OCI-LY7 (cell line): ENCODE results near the gene C1orf50. TPM values are rescaled to one million over a fixed set of nuclear protein-coding genes. Genes with fewer than 3 reads are reported as not detected.

Experiments used
- BruUV-seq: library from RNA; stranded (reverse); fragments of 400-500 nt; replicated peaks from 2 replicates; lab custom pipeline; 2021; lab: Mats Ljungman, UMichigan
- CTCF ChIA-PET: fragments of 300-600 bp; sonication (Branson Sonifier 250); formaldehyde crosslinking; loops from one replicate; lab custom pipeline; 2022; ENCODE audit warnings: antibody characterized with exemption; ENCODE audit not compliant: unreplicated experiment; lab: Charles Lee
- POLR2A ChIA-PET: fragments of 300-600 bp; sonication (Branson Sonifier 250); formaldehyde crosslinking; loops from one replicate; lab custom pipeline; 2022; ENCODE audit warnings: antibody characterized with exemption; lab: Charles Lee
- DNase-seq: peaks from one replicate; pipeline ENCODE4 v3.0.0-alpha.2; 2015; ENCODE audit warnings: low spot score
- H2AFZ ChIP-seq: fragments of 200-600 bp; sonication (generic), shearing (Covaris generic); 2 replicates; pipeline ENCODE4 v1.6.1; 2014; ENCODE audit warnings: mild to moderate bottlenecking, antibody characterized with exemption, low read length, moderate library complexity
- H3K27ac ChIP-seq: fragments of 200-600 bp; sonication (generic); 2 replicates; pipeline ENCODE4 v1.5.1; 2014; ENCODE audit warnings: mixed run types, low read depth, mild to moderate bottlenecking, moderate library complexity, low read length, inconsistent platforms; ENCODE audit not compliant: poor library complexity, severe bottlenecking
- H3K36me3 ChIP-seq: fragments of 200-600 bp; sonication (generic); 2 replicates; pipeline ENCODE4 v1.6.1; 2014; ENCODE audit warnings: mild to moderate bottlenecking, antibody characterized with exemption, low read length, moderate library complexity, mixed read lengths; ENCODE audit not compliant: insufficient read depth
- H3K4me1 ChIP-seq: fragments of 200-600 bp; sonication (generic); 2 replicates; pipeline ENCODE4 v1.5.1; 2014; ENCODE audit warnings: mild to moderate bottlenecking, low read length; ENCODE audit not compliant: insufficient read depth, poor library complexity, severe bottlenecking
- H3K4me2 ChIP-seq: fragments of 200-600 bp; sonication (generic); 2 replicates; pipeline ENCODE4 v1.6.1; 2014; ENCODE audit warnings: mild to moderate bottlenecking, low read length
- H3K4me3 ChIP-seq: fragments of 200-600 bp; sonication (generic); 2 replicates; pipeline ENCODE4 v1.5.1; 2014; ENCODE audit warnings: mild to moderate bottlenecking, low read depth, low read length; ENCODE audit not compliant: poor library complexity, severe bottlenecking
- H3K79me2 ChIP-seq: fragments of 200-600 bp; sonication (generic); 2 replicates; pipeline ENCODE4 v1.6.1; 2016; ENCODE audit warnings: low read depth, mild to moderate bottlenecking, low read length, moderate library complexity, mixed read lengths; ENCODE audit not compliant: insufficient read depth
- H3K9me2 ChIP-seq: fragments of 200-600 bp; sonication (generic); 2 replicates; pipeline ENCODE4 v1.6.1; 2016; ENCODE audit warnings: mild to moderate bottlenecking, low read length, mixed read lengths; ENCODE audit not compliant: insufficient read depth
- H3K9me3 ChIP-seq: fragments of 200-600 bp; sonication (generic); 2 replicates; pipeline ENCODE4 v1.6.1; 2014; ENCODE audit warnings: mild to moderate bottlenecking, mixed run types, low read length, mixed read lengths
- H4K20me1 ChIP-seq: fragments of 200-600 bp; sonication (generic); 2 replicates; pipeline ENCODE4 v1.6.1; 2014; ENCODE audit warnings: mild to moderate bottlenecking, antibody characterized with exemption, low read length, moderate library complexity, mixed read lengths; ENCODE audit not compliant: insufficient read depth
- EZH2phosphoT487 ChIP-seq: fragments of 200-600 bp; sonication (generic); IDR thresholded peaks from 2 replicates; pipeline ENCODE4 v1.6.1; 2018; ENCODE audit warnings: low read depth, borderline replicate concordance, mild to moderate bottlenecking, mixed run types, antibody characterized with exemption, low read length, moderate library complexity, mixed read lengths
- intact Hi-C: fragments of 100-400 bp; cut with micrococcal nuclease; formaldehyde crosslinking; loops from one replicate; pipeline ENCODE4 v1.10.0; 2022; ENCODE audit not compliant: unreplicated experiment
- total RNA-seq, 2 experiments: library from RNA; depleted of rRNA in 1 of 2; stranded (reverse); fragments of >200 nt in 1 of 2; shearing (Covaris generic) in 1 of 2; gene quantifications; 2 replicates each; pipeline ENCODE4 v1.2.3, GENCODE V29; 2014 to 2022
- TF ChIP-seq, protein P1 (sequence below): fragments of 200-600 bp; sonication (generic); conservative IDR thresholded peaks from 2 replicates; pipeline ENCODE4 v1.5.1; 2014; ENCODE audit warnings: mild to moderate bottlenecking, antibody characterized with exemption, low read length, moderate library complexity, mixed read lengths

The C1orf50 gene
- total RNA-seq, 2 experiments from 2014 or later: 3.2 to 9.9 TPM

- no peak for DNase-seq
- Histone ChIP-seq H3K4me3 (no peak overlapping the region), H3K9me2 (no peaks in the 10 kb centered on the region), H3K4me2 (no peak overlapping the region), H3K36me3 (no peaks in the 10 kb centered on the region), H4K20me1 (no peaks in the 10 kb centered on the region), H2AFZ (no peak overlapping the region), H3K9me3 (no peaks in the 10 kb centered on the region), H3K4me1 (peaks cover 11% of the 10 kb centered on the region), H3K79me2 (no peaks in the 10 kb centered on the region), H3K27ac (no peak overlapping the region)
- no peak for TF ChIP-seq EZH2phosphoT487
- TF ChIP-seq, protein P1, sequence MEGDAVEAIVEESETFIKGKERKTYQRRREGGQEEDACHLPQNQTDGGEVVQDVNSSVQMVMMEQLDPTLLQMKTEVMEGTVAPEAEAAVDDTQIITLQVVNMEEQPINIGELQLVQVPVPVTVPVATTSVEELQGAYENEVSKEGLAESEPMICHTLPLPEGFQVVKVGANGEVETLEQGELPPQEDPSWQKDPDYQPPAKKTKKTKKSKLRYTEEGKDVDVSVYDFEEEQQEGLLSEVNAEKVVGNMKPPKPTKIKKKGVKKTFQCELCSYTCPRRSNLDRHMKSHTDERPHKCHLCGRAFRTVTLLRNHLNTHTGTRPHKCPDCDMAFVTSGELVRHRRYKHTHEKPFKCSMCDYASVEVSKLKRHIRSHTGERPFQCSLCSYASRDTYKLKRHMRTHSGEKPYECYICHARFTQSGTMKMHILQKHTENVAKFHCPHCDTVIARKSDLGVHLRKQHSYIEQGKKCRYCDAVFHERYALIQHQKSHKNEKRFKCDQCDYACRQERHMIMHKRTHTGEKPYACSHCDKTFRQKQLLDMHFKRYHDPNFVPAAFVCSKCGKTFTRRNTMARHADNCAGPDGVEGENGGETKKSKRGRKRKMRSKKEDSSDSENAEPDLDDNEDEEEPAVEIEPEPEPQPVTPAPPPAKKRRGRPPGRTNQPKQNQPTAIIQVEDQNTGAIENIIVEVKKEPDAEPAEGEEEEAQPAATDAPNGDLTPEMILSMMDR: no peak
- intact Hi-C loops: no loop called here
- ChIA-PET CTCF (no interaction called here), POLR2A (interaction anchor here (0.6 kb wide), 1 partner anchor 370 kb away, joined by 3 read pairs; no protein-coding TSS in a partner anchor)
- no TSS peak for BruUV-seq
Observed at GRCh38 chr1:42735477-42736105, 31.5 kb upstream of the C1orf50 start.

GRCh38 chr1:42736152-42736551, 30.9 kb upstream of the C1orf50 start:
- peaks cover 11% of the 10 kb centered on the region for H3K4me1 ChIP-seq
- no peak overlapping the region for H2AFZ ChIP-seq
- TF ChIP-seq EZH2phosphoT487: no peak
- TF ChIP-seq, protein P1: peak; percentile 25; the same call in 1 of the 2 replicates
- POLR2A ChIA-PET: no interaction called here
- no peaks in the 10 kb centered on the region for H4K20me1 ChIP-seq
- intact Hi-C loops: no loop called here
- peak; percentile 13 for DNase-seq
- H3K79me2 ChIP-seq: no peaks in the 10 kb centered on the region
- H3K9me2 ChIP-seq: no peaks in the 10 kb centered on the region
- CTCF ChIA-PET: no interaction called here
- H3K36me3 ChIP-seq: no peaks in the 10 kb centered on the region
- BruUV-seq: no TSS peak
- H3K27ac ChIP-seq: no peak overlapping the region
- H3K4me2 ChIP-seq: no peak overlapping the region
- H3K9me3 ChIP-seq: no peaks in the 10 kb centered on the region
- H3K4me3 ChIP-seq: no peak overlapping the region

- ChIA-PET POLR2A (no interaction called here), CTCF (no interaction called here)
- H3K9me3 ChIP-seq: no peaks in the 10 kb centered on the region
- H3K27ac ChIP-seq: peak overlapping the region; percentile 12
- peak overlapping the region; percentile 75 for H2AFZ ChIP-seq
- no peaks in the 10 kb centered on the region for H3K36me3 ChIP-seq
- no peaks in the 10 kb centered on the region for H3K79me2 ChIP-seq
- H3K9me2 ChIP-seq: no peaks in the 10 kb centered on the region
- H3K4me2 ChIP-seq: peak overlapping the region; percentile 41; the same call in 1 of the 2 replicates
- TF ChIP-seq, protein P1: 0 out of 2 replicates have a peak, but pooled peaks have one; percentile 5
- TF ChIP-seq EZH2phosphoT487: no peak
- no TSS peak for BruUV-seq
- H3K4me3 ChIP-seq: no peak overlapping the region
- intact Hi-C loops: no loop called here
- DNase-seq: no peak
- H4K20me1 ChIP-seq: no peaks in the 10 kb centered on the region
- H3K4me1 ChIP-seq: peaks cover 11% of the 10 kb centered on the region
Observed at GRCh38 chr1:42736571-42737200, 30.4 kb upstream of the C1orf50 start.
